Skeletal muscle tissue (tissue), 4 donors: ENCODE measurements around the gene CUBN. TPM values are rescaled to one million over a fixed set of nuclear protein-coding genes. Genes with fewer than 3 reads are reported as not detected.

ENCODE experiments used
- H3K27ac ChIP-seq: one replicate; pipeline ENCODE4 v1.7.0; 2013; ENCODE audit warnings: mild to moderate bottlenecking, low read depth, low read length, inconsistent platforms
- H3K27me3 ChIP-seq, 3 donors: one replicate each; pipeline ENCODE4 v1.7.0; 2013; ENCODE audit warnings: low read length in 3 of 3; ENCODE audit not compliant: control insufficient read depth in 3 of 3, insufficient read depth in 3 of 3
- H3K36me3 ChIP-seq, 3 donors: one replicate each; pipeline ENCODE4 v1.7.0; 2013; ENCODE audit warnings: low read length in 3 of 3; ENCODE audit not compliant: control insufficient read depth in 3 of 3, insufficient read depth in 3 of 3
- H3K4me1 ChIP-seq, 3 donors: one replicate each; pipeline ENCODE4 v1.7.0; 2013; ENCODE audit warnings: low read length in 3 of 3, mild to moderate bottlenecking in 3 of 3; ENCODE audit not compliant: control insufficient read depth in 3 of 3, insufficient read depth in 3 of 3
- H3K4me3 ChIP-seq, 3 donors: one replicate each; pipeline ENCODE4 v1.7.0; 2013; ENCODE audit warnings: low read length in 3 of 3
- H3K9ac ChIP-seq, 3 donors: one replicate each; pipeline ENCODE4 v1.7.0; 2013; ENCODE audit warnings: low read length in 3 of 3, mild to moderate bottlenecking in 3 of 3, moderate library complexity in 2 of 3, low read depth in 1 of 3
- H3K9me3 ChIP-seq, 3 donors: one replicate each; pipeline ENCODE4 v1.7.0; 2013; ENCODE audit warnings: low read length in 3 of 3; ENCODE audit not compliant: control insufficient read depth in 3 of 3
- total RNA-seq: library from RNA; depleted of rRNA; stranded (reverse); fragments of >200 nt; gene quantifications from one replicate; pipeline ENCODE4 v1.2.3, GENCODE V29; 2014
- donor health status: Osteomylitis.

CUBN gene
- total RNA-seq, 1 donor from 2014 or later: 4.2 TPM

GRCh38 chr10:17009212-17009700 is 120.4 kb downstream of the CUBN start:
- no peak overlapping the region for H3K9ac ChIP-seq
- H3K9me3 ChIP-seq: peaks cover 0 to 4% (median 0%) of the 10 kb centered on the region in 3 donors
- peaks cover 17 to 26% (median 20%) of the 10 kb centered on the region in 3 donors for H3K4me1 ChIP-seq
- H3K4me3 ChIP-seq: no peak overlapping the region
- H3K27me3 ChIP-seq: no peaks in the 10 kb centered on the region
- H3K36me3 ChIP-seq: no peaks in the 10 kb centered on the region
- H3K27ac ChIP-seq: peak overlapping the region; percentile 69

- no peak overlapping the region for H3K9ac ChIP-seq
- H3K27me3 ChIP-seq: no peaks in the 10 kb centered on the region
- H3K9me3 ChIP-seq: peaks cover 0 to 4% (median 0%) of the 10 kb centered on the region in 3 donors
- no peaks in the 10 kb centered on the region for H3K36me3 ChIP-seq
- no peak overlapping the region for H3K27ac ChIP-seq
- H3K4me3 ChIP-seq: no peak overlapping the region
- H3K4me1 ChIP-seq: peaks cover 17 to 26% (median 20%) of the 10 kb centered on the region in 3 donors
These were observed 122.2 kb downstream of the CUBN start for GRCh38 chr10:17007418-17007770.

GRCh38 chr10:17006631-17007417 is 122.8 kb downstream of the CUBN start:
- peaks cover 17 to 26% (median 20%) of the 10 kb centered on the region in 3 donors for H3K4me1 ChIP-seq
- no peak overlapping the region for H3K9ac ChIP-seq
- H3K27me3 ChIP-seq: no peaks in the 10 kb centered on the region
- H3K27ac ChIP-seq: peak overlapping the region; percentile 45
- peaks cover 0 to 4% (median 0%) of the 10 kb centered on the region in 3 donors for H3K9me3 ChIP-seq
- no peaks in the 10 kb centered on the region for H3K36me3 ChIP-seq
- H3K4me3 ChIP-seq: no peak overlapping the region

GRCh38 chr10:17005621-17006566 is 123.7 kb downstream of the CUBN start:
- Histone ChIP-seq H3K27ac (peak overlapping the region; percentile 45), H3K9me3 (peaks cover 0 to 4% (median 0%) of the 10 kb centered on the region in 3 donors), H3K27me3 (no peaks in the 10 kb centered on the region), H3K9ac (no peak overlapping the region), H3K4me3 (no peak overlapping the region), H3K4me1 (peaks cover 17 to 26% (median 22%) of the 10 kb centered on the region in 3 donors), H3K36me3 (no peaks in the 10 kb centered on the region)

GRCh38 chr10:17004801-17005380 is 124.7 kb downstream of the CUBN start:
- Histone ChIP-seq H3K9me3 (peaks cover 0 to 4% (median 0%) of the 10 kb centered on the region in 3 donors), H3K4me3 (no peak overlapping the region), H3K9ac (no peak overlapping the region), H3K27me3 (no peaks in the 10 kb centered on the region), H3K4me1 (peaks cover 13 to 22% (median 20%) of the 10 kb centered on the region in 3 donors), H3K27ac (no peak overlapping the region), H3K36me3 (no peaks in the 10 kb centered on the region)

- Histone ChIP-seq H3K9ac (no peak overlapping the region), H3K27ac (peak overlapping the region; percentile 48), H3K27me3 (no peaks in the 10 kb centered on the region), H3K36me3 (no peaks in the 10 kb centered on the region), H3K4me3 (no peak overlapping the region), H3K9me3 (peaks cover 0 to 4% (median 0%) of the 10 kb centered on the region in 3 donors), H3K4me1 (peaks cover 7 to 14% (median 12%) of the 10 kb centered on the region in 3 donors)
These were observed 125.8 kb downstream of the CUBN start for GRCh38 chr10:17003651-17004286.

GRCh38 chr10:17003151-17003550 is 126.5 kb downstream of the CUBN start:
- Histone ChIP-seq H3K27ac (peak overlapping the region; percentile 79), H3K9ac (no peak overlapping the region), H3K4me3 (no peak overlapping the region), H3K4me1 (peaks cover 7 to 9% (median 7%) of the 10 kb centered on the region in 3 donors), H3K9me3 (peaks cover 0 to 4% (median 0%) of the 10 kb centered on the region in 3 donors), H3K36me3 (no peaks in the 10 kb centered on the region), H3K27me3 (no peaks in the 10 kb centered on the region)

GRCh38 chr10:17001961-17002749 is 127.5 kb downstream of the CUBN start:
- peaks cover 0 to 4% (median 0%) of the 10 kb centered on the region in 3 donors for H3K9me3 ChIP-seq
- H3K9ac ChIP-seq: no peak overlapping the region
- H3K27ac ChIP-seq: peak overlapping the region; percentile 79
- H3K4me3 ChIP-seq: no peak overlapping the region
- no peaks in the 10 kb centered on the region for H3K36me3 ChIP-seq
- peaks cover 1 to 4% (median 3%) of the 10 kb centered on the region in 3 donors for H3K4me1 ChIP-seq
- H3K27me3 ChIP-seq: no peaks in the 10 kb centered on the region
